HepG2 (cell line): ENCODE data around the gene PAN2.
A peak's percentile ranks its signal among the peaks of the same experiment; 100 is the strongest.

Experiments used
- ATF7-NPFF ChIP-seq: sonication (generic); formaldehyde crosslinking; IDR thresholded peaks from 2 replicates; pipeline ENCODE4 v1.8.1; 2023; ENCODE audit warnings: mild to moderate bottlenecking, low read depth, missing genetic modification reagents, moderate library complexity
- BHLHE40 ChIP-seq: IDR thresholded peaks from 2 replicates; pipeline ENCODE4 v1.6.1; 2011; ENCODE audit warnings: low read length, improper control_type of control experiment
- CTCF ChIP-seq: sonication (generic); formaldehyde crosslinking; IDR thresholded peaks from 2 replicates; pipeline ENCODE4 v1.5.0; 2020; ENCODE audit warnings: mild to moderate bottlenecking, missing genetic modification reagents, moderate library complexity
- HCFC1 ChIP-seq: fragments of 150-350 bp; IDR thresholded peaks from 2 replicates; pipeline ENCODE4 v1.6.1; 2014; ENCODE audit warnings: low read depth, low read length
- HDAC2 ChIP-seq: sonication (generic); formaldehyde crosslinking; IDR thresholded peaks from 2 replicates; pipeline ENCODE4 v1.4.0; 2020; ENCODE audit warnings: missing genetic modification reagents
- IRF2 ChIP-seq: IDR thresholded peaks from 2 replicates; pipeline ENCODE4 v1.6.1; 2018; ENCODE audit warnings: missing genetic modification reagents, missing compliant biosample characterization
- JUNB ChIP-seq: sonication (generic); formaldehyde crosslinking; IDR thresholded peaks from 2 replicates; pipeline ENCODE4 v1.8.0; 2022; ENCODE audit warnings: missing genetic modification reagents, mild to moderate bottlenecking, borderline replicate concordance
- MYC ChIP-seq: sonication (generic); formaldehyde crosslinking; IDR thresholded peaks from 2 replicates; pipeline ENCODE4 v1.9.0; 2021; ENCODE audit warnings: missing genetic modification reagents, borderline replicate concordance
- NFYB ChIP-seq: sonication (generic); formaldehyde crosslinking; IDR thresholded peaks from 2 replicates; pipeline ENCODE4 v1.4.0; 2020; ENCODE audit warnings: missing genetic modification reagents
- PBX2 ChIP-seq: IDR thresholded peaks from 2 replicates; pipeline ENCODE4 v1.6.1; 2016; ENCODE audit warnings: control low read depth
- ZNF451 ChIP-seq: sonication (generic); formaldehyde crosslinking; IDR thresholded peaks from 2 replicates; pipeline ENCODE4 v1.5.0; 2020; ENCODE audit warnings: mild to moderate bottlenecking, missing genetic modification reagents
- ZNF460 ChIP-seq: sonication (generic); formaldehyde crosslinking; IDR thresholded peaks from 2 replicates; pipeline ENCODE4 v1.5.1; 2020; ENCODE audit warnings: missing genetic modification reagents, mild to moderate bottlenecking, borderline replicate concordance
- ZNF724P ChIP-seq: sonication (generic); formaldehyde crosslinking; IDR thresholded peaks from 2 replicates; pipeline ENCODE4 v1.8.0; 2022; ENCODE audit warnings: missing genetic modification reagents, borderline replicate concordance
- TF ChIP-seq, protein P1 (sequence below): sonication (generic); formaldehyde crosslinking; IDR thresholded peaks from 2 replicates; pipeline ENCODE4 v1.4.0; 2020; ENCODE audit warnings: missing genetic modification reagents

DNA sequence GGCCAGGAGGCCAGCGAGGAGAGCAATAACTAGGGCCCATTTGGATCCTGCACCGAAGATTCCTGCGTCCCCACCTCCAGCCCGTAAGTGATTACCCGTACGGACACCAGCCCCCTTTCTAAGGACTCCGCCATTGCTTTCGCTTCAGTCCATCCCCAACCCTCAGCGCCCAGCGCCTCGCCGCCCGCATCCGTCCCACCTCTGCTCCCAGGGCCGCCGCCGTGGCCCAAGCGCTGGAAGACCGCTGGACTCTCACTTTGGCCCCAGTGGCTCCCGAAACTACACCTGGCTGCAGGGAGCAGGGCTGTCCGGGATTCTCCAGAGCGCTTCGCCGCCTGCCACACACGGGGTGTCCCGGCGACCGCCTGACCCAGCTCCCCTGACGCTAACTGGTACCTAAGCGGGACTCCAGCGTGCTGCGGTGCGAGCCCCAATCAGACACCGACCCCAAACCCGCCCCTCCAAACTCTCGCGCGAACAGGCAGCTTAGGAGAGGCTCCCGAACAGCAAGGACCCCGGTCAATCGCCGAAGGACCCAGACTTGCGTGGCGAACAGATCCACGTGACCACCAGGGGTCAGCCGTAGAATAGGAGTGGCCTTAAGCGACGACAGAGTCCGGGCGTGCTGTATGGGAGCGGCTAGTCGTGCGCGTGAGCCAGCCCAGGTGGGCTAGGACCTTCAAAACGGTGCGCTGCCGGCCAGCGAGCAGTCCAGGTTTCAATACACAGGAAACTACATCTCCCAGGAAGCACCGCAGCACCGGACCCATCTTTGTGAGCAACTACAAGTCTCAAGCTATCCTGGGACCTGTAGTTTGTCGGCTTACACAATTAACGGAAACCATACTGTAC is 18.0 kb downstream of the PAN2 start, which contains the start of gene CNPY2:
- TF ChIP-seq PBX2 (CRISPR knock-in tag) (no peak), BHLHE40 (peak; percentile 84), JUNB (CRISPR knock-in tag) (no peak), ATF7-NPFF (CRISPR knock-in tag) (peak; percentile 51; the same call in 1 of the 2 replicates), ZNF724P (peak; percentile 57; the same call in 1 of the 2 replicates), ZNF451 (CRISPR knock-in tag) (no peak), MYC (peak; percentile 95), HDAC2 (CRISPR knock-in tag) (peak; percentile 67), NFYB (CRISPR knock-in tag) (peak; percentile 75), CTCF (peak; percentile 98), ZNF460 (CRISPR knock-in tag) (no peak; the same call in 1 of the 2 replicates), HCFC1 (peak; percentile 98), IRF2 (CRISPR knock-in tag) (peak; percentile 72)
- TF ChIP-seq, protein P1, sequence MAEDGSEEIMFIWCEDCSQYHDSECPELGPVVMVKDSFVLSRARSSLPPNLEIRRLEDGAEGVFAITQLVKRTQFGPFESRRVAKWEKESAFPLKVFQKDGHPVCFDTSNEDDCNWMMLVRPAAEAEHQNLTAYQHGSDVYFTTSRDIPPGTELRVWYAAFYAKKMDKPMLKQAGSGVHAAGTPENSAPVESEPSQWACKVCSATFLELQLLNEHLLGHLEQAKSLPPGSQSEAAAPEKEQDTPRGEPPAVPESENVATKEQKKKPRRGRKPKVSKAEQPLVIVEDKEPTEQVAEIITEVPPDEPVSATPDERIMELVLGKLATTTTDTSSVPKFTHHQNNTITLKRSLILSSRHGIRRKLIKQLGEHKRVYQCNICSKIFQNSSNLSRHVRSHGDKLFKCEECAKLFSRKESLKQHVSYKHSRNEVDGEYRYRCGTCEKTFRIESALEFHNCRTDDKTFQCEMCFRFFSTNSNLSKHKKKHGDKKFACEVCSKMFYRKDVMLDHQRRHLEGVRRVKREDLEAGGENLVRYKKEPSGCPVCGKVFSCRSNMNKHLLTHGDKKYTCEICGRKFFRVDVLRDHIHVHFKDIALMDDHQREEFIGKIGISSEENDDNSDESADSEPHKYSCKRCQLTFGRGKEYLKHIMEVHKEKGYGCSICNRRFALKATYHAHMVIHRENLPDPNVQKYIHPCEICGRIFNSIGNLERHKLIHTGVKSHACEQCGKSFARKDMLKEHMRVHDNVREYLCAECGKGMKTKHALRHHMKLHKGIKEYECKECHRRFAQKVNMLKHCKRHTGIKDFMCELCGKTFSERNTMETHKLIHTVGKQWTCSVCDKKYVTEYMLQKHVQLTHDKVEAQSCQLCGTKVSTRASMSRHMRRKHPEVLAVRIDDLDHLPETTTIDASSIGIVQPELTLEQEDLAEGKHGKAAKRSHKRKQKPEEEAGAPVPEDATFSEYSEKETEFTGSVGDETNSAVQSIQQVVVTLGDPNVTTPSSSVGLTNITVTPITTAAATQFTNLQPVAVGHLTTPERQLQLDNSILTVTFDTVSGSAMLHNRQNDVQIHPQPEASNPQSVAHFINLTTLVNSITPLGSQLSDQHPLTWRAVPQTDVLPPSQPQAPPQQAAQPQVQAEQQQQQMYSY (CRISPR knock-in tag), result peak; percentile 73
